Ovary (tissue), 9 donors: ENCODE measurements around the gene RNU1-3. TPM values are rescaled to one million over a fixed set of nuclear protein-coding genes. Genes with fewer than 3 reads are reported as not detected.
"Not testable (repeated sequence)": the region's sequence is repeated elsewhere in the genome, so short reads cannot be mapped to it uniquely, and the experiment has no call there.

Experiments
- DNase-seq, 5 donors: peaks; one replicate each; pipeline ENCODE4 v3.0.0-alpha.2; 2019 to 2020
- H3K27ac ChIP-seq, 2 donors: fragments of 200-600 bp; one replicate each; pipeline versions ENCODE4 v1.5.1 to v1.8.0; 2019 to 2022
- H3K27me3 ChIP-seq: fragments of 200-600 bp; one replicate; pipeline ENCODE4 v1.8.0; 2022
- H3K36me3 ChIP-seq: fragments of 200-600 bp; sonication (generic); one replicate; pipeline ENCODE4 v1.5.1; 2019
- H3K4me1 ChIP-seq: one replicate; pipeline ENCODE4 v1.8.1; 2013; ENCODE audit warnings: mild to moderate bottlenecking, moderate library complexity; ENCODE audit not compliant: insufficient read depth
- H3K4me3 ChIP-seq: fragments of 200-600 bp; sonication (generic); one replicate; pipeline ENCODE4 v1.5.1; 2017
- H3K9me3 ChIP-seq, 2 donors: fragments of 200-600 bp in 1 of 2; sonication (generic) in 1 of 2; one replicate each; pipeline versions ENCODE4 v1.5.1 to v1.8.1; 2013 to 2019; ENCODE audit warnings: mild to moderate bottlenecking in 1 of 2, moderate library complexity in 1 of 2
- WGBS, 3 donors: extraction: QIAGEN DNeasy Blood & Tissue Kit in 1 of 3; methylation state at CpG; one replicate each; pipeline versions ENCODE4 v1.1.5 to v1.1.7; 2013 to 2017; 5-methylcytosine and 5-hydroxymethylcytosine counted together
- intact Hi-C, 4 donors: fragments of 100-400 bp; cut with DNase I; formaldehyde crosslinking; loops; one replicate each; pipeline versions ENCODE4 v1.11.0 to v1.15.1; 2022 to 2023
- polyA plus RNA-seq, 2 donors: library from polyadenylated mRNA; stranded (reverse); fragments of 200-250 nt in 1 of 2; fragments of 350-450 nt in 1 of 2; fragmentation: Illumina TruSeq in 1 of 2; extraction: RNeasy Lipid Tissue Mini Kit (QIAGEN cat#74804) in 1 of 2; gene quantifications; one replicate each; pipeline ENCODE4 v1.2.3, GENCODE V29; 2013 to 2014
- total RNA-seq, 7 donors: library from RNA; depleted of rRNA in 2 of 7; stranded (reverse); fragments of >200 nt in 2 of 7; fragmentation: NEBNext Ultra II Directional in 3 of 7; extraction: Animal tissue kit (Norgen Biotek cat#: 25700) in 3 of 7; gene quantifications; one replicate each; pipeline versions ENCODE4 v1.1.0 to v1.2.4, GENCODE V29; 2016 to 2023
- donor health status: DM: no; HTN: no; CAD: no; lungs with moderate emphysema.
- donor health status: DM: no; HTN: no; CAD: no.
- donor health status: Bipolar disorder and iron deficiency.
- donor health status: DM: yes; HTN: yes; CAD: no.
- donor health status: DM: no; HTN: no; CAD: no.
- donor health status: DM: yes; HTN: yes; CAD: no.

Gene RNU1-3
- total and polyA plus RNA-seq, 9 donors = under 0.01 to 7,521 (median 3,807) TPM; not detected in 2

- H3K9me3 ChIP-seq, intact Hi-C loops, H3K36me3 ChIP-seq, H3K4me1 ChIP-seq, H3K4me3 ChIP-seq, H3K27ac ChIP-seq, H3K27me3 ChIP-seq: not testable (repeated sequence)
- WGBS, 3 donors = 66 to 100% methylated on average over 1 to 7 of the region's 13 CpGs; no CpG with 5 or more reads in 1 of the 3 donors
- peak in 1 of 5 donors; percentile 19 for DNase-seq
Observed at GRCh38 chr1:16704076-16704475, 37.3 kb upstream of the RNU1-3 start.

GRCh38 chr1:16703602-16704001 lies 36.9 kb upstream of the RNU1-3 start:
- 42 to 55% (median 47%) methylated on average over 3 of the region's 5 CpGs for WGBS, 3 donors

GRCh38 chr1:16703141-16703540 lies 36.4 kb upstream of the RNU1-3 start:
- H3K27ac ChIP-seq, H3K4me1 ChIP-seq, H3K9me3 ChIP-seq, intact Hi-C loops, DNase-seq, H3K4me3 ChIP-seq, H3K27me3 ChIP-seq, H3K36me3 ChIP-seq: not testable (repeated sequence)
- 15 to 25% methylated on average over 1 of the region's 7 CpGs; no CpG with 5 or more reads in 1 of the 3 donors for WGBS, 3 donors

More at GRCh38 chr1:16703602-16704001, 36.9 kb upstream of the RNU1-3 start:
- H3K4me1 ChIP-seq, H3K36me3 ChIP-seq, intact Hi-C loops, DNase-seq, H3K4me3 ChIP-seq, H3K9me3 ChIP-seq, H3K27ac ChIP-seq, H3K27me3 ChIP-seq: not testable (repeated sequence)

- DNase-seq = not testable (repeated sequence)
- WGBS, 3 donors = 73 to 80% methylated on average over 1 to 4 of the region's 5 CpGs; no CpG with 5 or more reads in 1 of the 3 donors
Observed at GRCh38 chr1:16702280-16702679, 35.5 kb upstream of the RNU1-3 start.

GRCh38 chr1:16701189-16701588 lies 34.4 kb upstream of the RNU1-3 start:
- H3K4me1 ChIP-seq, H3K9me3 ChIP-seq, intact Hi-C loops, H3K27ac ChIP-seq, H3K27me3 ChIP-seq, H3K36me3 ChIP-seq, DNase-seq, H3K4me3 ChIP-seq: not testable (repeated sequence)
- WGBS, 3 donors = no CpG with 5 or more reads among the region's 37 CpGs

More at GRCh38 chr1:16702280-16702679, 35.5 kb upstream of the RNU1-3 start:
- H3K4me3 ChIP-seq, H3K9me3 ChIP-seq, H3K27ac ChIP-seq, H3K4me1 ChIP-seq, H3K36me3 ChIP-seq, intact Hi-C loops, H3K27me3 ChIP-seq: not testable (repeated sequence)

GRCh38 chr1:16700138-16700895 lies 33.6 kb upstream of the RNU1-3 start:
- H3K27me3 ChIP-seq, intact Hi-C loops, DNase-seq, H3K27ac ChIP-seq, H3K9me3 ChIP-seq, H3K36me3 ChIP-seq, H3K4me3 ChIP-seq, H3K4me1 ChIP-seq: not testable (repeated sequence)
- WGBS, 3 donors = 1% methylated on average over 6 of the region's 57 CpGs; no CpG with 5 or more reads in 2 of the 3 donors

GRCh38 chr1:16699440-16699839 lies 32.7 kb upstream of the RNU1-3 start:
- H3K27ac ChIP-seq, H3K9me3 ChIP-seq, H3K4me1 ChIP-seq, H3K4me3 ChIP-seq, intact Hi-C loops, H3K36me3 ChIP-seq, H3K27me3 ChIP-seq: not testable (repeated sequence)
- DNase-seq = peak in 1 of 5 donors; percentile 25
- WGBS, 3 donors = 1 to 5% (median 2%) methylated on average over 23 to 50 of the region's 52 CpGs

GRCh38 chr1:16697152-16697551 lies 30.4 kb upstream of the RNU1-3 start:
- DNase-seq = peak in 1 of 5 donors; percentile 17

GRCh38 chr1:16696507-16697150 lies 29.9 kb upstream of the RNU1-3 start:
- intact Hi-C loops, H3K36me3 ChIP-seq, H3K27ac ChIP-seq, H3K4me3 ChIP-seq, H3K9me3 ChIP-seq, H3K27me3 ChIP-seq, H3K4me1 ChIP-seq: not testable (repeated sequence)
- DNase-seq = peak in 1 of 5 donors; percentile 35
- WGBS, 3 donors = 3 to 29% (median 27%) methylated on average over 18 to 28 of the region's 33 CpGs

More at GRCh38 chr1:16697152-16697551, 30.4 kb upstream of the RNU1-3 start:
- H3K27ac ChIP-seq, H3K9me3 ChIP-seq, H3K4me3 ChIP-seq, intact Hi-C loops, H3K36me3 ChIP-seq, H3K4me1 ChIP-seq, H3K27me3 ChIP-seq: not testable (repeated sequence)
- WGBS, 3 donors = 74 to 77% (median 77%) methylated on average over 3 to 5 of the region's 7 CpGs

- H3K4me3 ChIP-seq, H3K4me1 ChIP-seq, DNase-seq, H3K9me3 ChIP-seq, H3K27ac ChIP-seq, intact Hi-C loops, H3K36me3 ChIP-seq, H3K27me3 ChIP-seq: not testable (repeated sequence)
- WGBS, 3 donors = no CpG with 5 or more reads among the region's 16 CpGs
Observed at GRCh38 chr1:16694308-16694702, 27.6 kb upstream of the RNU1-3 start.

GRCh38 chr1:16693449-16694307 lies 26.9 kb upstream of the RNU1-3 start:
- 0% methylated on average over 18 to 47 of the region's 96 CpGs; no CpG with 5 or more reads in 1 of the 3 donors for WGBS, 3 donors
- H3K9me3 ChIP-seq, H3K27me3 ChIP-seq, H3K4me3 ChIP-seq, H3K36me3 ChIP-seq, H3K27ac ChIP-seq, intact Hi-C loops, H3K4me1 ChIP-seq: not testable (repeated sequence)
- peak in 1 of 5 donors; percentile 18 for DNase-seq
